MCF 10A (cell line): Measurements from ENCODE around the gene FOXC2. TPM values are rescaled to one million over a fixed set of nuclear protein-coding genes. Genes with fewer than 3 reads are reported as not detected.

ENCODE experiments used
- BruUV-seq: library from RNA; stranded (reverse); fragments of 400-500 nt; replicated peaks from 2 replicates; lab custom pipeline; 2021; lab: Mats Ljungman, UMichigan
- CTCF ChIA-PET: fragments of 300-600 bp; sonication (Branson Sonifier 250); formaldehyde crosslinking; extraction: SDS; loops from one replicate; lab custom pipeline; 2021; ENCODE audit warnings: antibody characterized with exemption, inconsistent platforms; lab: Yijun Ruan, JAX
- POLR2A ChIA-PET: fragments of 300-600, 350-650 bp; sonication (Branson Sonifier 250); formaldehyde crosslinking; extraction: SDS; loops from one replicate; lab custom pipeline; 2020; ENCODE audit warnings: antibody characterized with exemption, inconsistent platforms; lab: Yijun Ruan, JAX
- DNase-seq: peaks from one replicate; pipeline ENCODE4 v3.0.0-alpha.2; 2018; ENCODE audit not compliant: unreplicated experiment
- H3K27ac Mint-ChIP-seq: one replicate; pipeline ENCODE4 v1.8.0; 2022; ENCODE audit warnings: mild to moderate bottlenecking, low read depth, mixed read lengths; ENCODE audit not compliant: unreplicated experiment
- H3K27me3 Mint-ChIP-seq: one replicate; pipeline ENCODE4 v1.8.0; 2022; ENCODE audit warnings: mixed read lengths; ENCODE audit not compliant: insufficient read depth, unreplicated experiment
- H3K36me3 Mint-ChIP-seq: one replicate; pipeline ENCODE4 v1.8.0; 2022; ENCODE audit warnings: mild to moderate bottlenecking, moderate library complexity, mixed read lengths; ENCODE audit not compliant: insufficient read depth, unreplicated experiment
- H3K4me1 Mint-ChIP-seq: one replicate; pipeline ENCODE4 v1.8.0; 2022; ENCODE audit warnings: mixed read lengths; ENCODE audit not compliant: insufficient read depth, unreplicated experiment
- H3K4me3 Mint-ChIP-seq: one replicate; pipeline ENCODE4 v1.8.0; 2022; ENCODE audit warnings: mild to moderate bottlenecking, moderate library complexity, mixed read lengths; ENCODE audit not compliant: unreplicated experiment
- H3K9me3 Mint-ChIP-seq: one replicate; pipeline ENCODE4 v1.8.0; 2022; ENCODE audit warnings: mixed read lengths; ENCODE audit not compliant: unreplicated experiment
- CTCF ChIP-seq: fragments of 200-600 bp; IDR thresholded peaks from one replicate; pipeline ENCODE4 v1.8.0; 2022; ENCODE audit warnings: antibody characterized with exemption, mild to moderate bottlenecking; ENCODE audit not compliant: unreplicated experiment
- intact Hi-C: fragments of 100-400 bp; cut with micrococcal nuclease; formaldehyde crosslinking; loops from 2 replicates; pipeline ENCODE4 v1.14.1; 2022
- total RNA-seq: library from RNA; stranded (reverse); gene quantifications from 2 replicates; pipeline ENCODE4 v1.2.3, GENCODE V29; 2022

The FOXC2 gene
- total RNA-seq, 1 experiment from 2014 or later: 22.5 TPM

GRCh38 chr16:86566966-86567700 lies 504 bp downstream of the FOXC2 start:
- ChIA-PET CTCF (interaction anchor here (0.6 to 4.5 kb wide), 8 partner anchors 194 to 713 kb away, joined by 3 to 20 read pairs (median 4); no protein-coding TSS in a partner anchor), POLR2A (interaction anchor here (0.6 to 7.2 kb wide), 14 partner anchors 9 to 808 kb away, joined by 3 to 42 read pairs (median 4); partner anchors contain the start of gene C16orf95)
- H3K27ac Mint-ChIP-seq: peak overlapping the region; percentile 49
- H3K27me3 Mint-ChIP-seq: no peaks in the 10 kb centered on the region
- peaks cover 32% of the 10 kb centered on the region for H3K36me3 Mint-ChIP-seq
- BruUV-seq: TSS peak; percentile 52
- TF ChIP-seq CTCF: no peak
- peak overlapping the region; percentile 90 for H3K4me3 Mint-ChIP-seq
- H3K4me1 Mint-ChIP-seq: peaks cover 19% of the 10 kb centered on the region
- intact Hi-C loops: loop anchor here (5.0 to 10.0 kb wide), 4 partner anchors 255 to 1198 kb away; partner anchors contain the start of gene KLHDC4
- DNase-seq: peak; percentile 65
- H3K9me3 Mint-ChIP-seq: no peaks in the 10 kb centered on the region

- ChIA-PET CTCF (interaction anchor here (0.8 to 1.7 kb wide), 5 partner anchors 193 to 712 kb away, joined by 3 to 5 read pairs (median 4); no protein-coding TSS in a partner anchor), POLR2A (interaction anchor here (0.6 to 7.2 kb wide), 13 partner anchors 8 to 815 kb away, joined by 3 to 42 read pairs (median 4); partner anchors contain the start of gene C16orf95)
- DNase-seq: peak; percentile 33
- Mint-ChIP-seq H3K9me3 (no peaks in the 10 kb centered on the region), H3K4me1 (peaks cover 19% of the 10 kb centered on the region), H3K4me3 (peak overlapping the region; percentile 90), H3K27me3 (no peaks in the 10 kb centered on the region), H3K36me3 (peaks cover 35% of the 10 kb centered on the region), H3K27ac (peak overlapping the region; percentile 96)
- peak; percentile 15 for TF ChIP-seq CTCF
- BruUV-seq: no TSS peak
- intact Hi-C loops: loop anchor here (5.0 to 10.0 kb wide), 4 partner anchors 254 to 1197 kb away; partner anchors contain the start of gene KLHDC4
Measured at GRCh38 chr16:86567701-86568581, 1.3 kb downstream of the FOXC2 start.

GRCh38 chr16:86568677-86569623 lies 2.3 kb downstream of the FOXC2 start:
- peak overlapping the region; percentile 90 for H3K4me3 Mint-ChIP-seq
- peaks cover 43% of the 10 kb centered on the region for H3K36me3 Mint-ChIP-seq
- POLR2A ChIA-PET: interaction anchor here (1.0 to 7.2 kb wide), 6 partner anchors 14 to 814 kb away, joined by 3 to 42 read pairs (median 4); partner anchors contain the start of gene MTHFSD
- no peaks in the 10 kb centered on the region for H3K27me3 Mint-ChIP-seq
- BruUV-seq: TSS peak; percentile 57
- intact Hi-C loops: loop anchor here (5.0 to 10.0 kb wide), 4 partner anchors 253 to 1196 kb away; partner anchors contain the start of gene KLHDC4
- no peak for TF ChIP-seq CTCF
- H3K9me3 Mint-ChIP-seq: no peaks in the 10 kb centered on the region
- H3K4me1 Mint-ChIP-seq: peaks cover 13% of the 10 kb centered on the region
- DNase-seq: no peak
- CTCF ChIA-PET: interaction anchor here (0.6 to 1.1 kb wide), 3 partner anchors 494 to 920 kb away, joined by 3 read pairs; no protein-coding TSS in a partner anchor
- H3K27ac Mint-ChIP-seq: peak overlapping the region; percentile 96
